Activated CD4-positive, alpha-beta T cell treated with anti-CD3 and anti-CD28 coated beads for 48 hours (primary cell): ENCODE results near the gene HOXA5.
A peak's percentile ranks its signal among the peaks of the same experiment; 100 is the strongest.

Experiments
- DNase-seq: peaks from one replicate; pipeline ENCODE4 v3.0.0-alpha.2; 2020

Gene HOXA5

DNA sequence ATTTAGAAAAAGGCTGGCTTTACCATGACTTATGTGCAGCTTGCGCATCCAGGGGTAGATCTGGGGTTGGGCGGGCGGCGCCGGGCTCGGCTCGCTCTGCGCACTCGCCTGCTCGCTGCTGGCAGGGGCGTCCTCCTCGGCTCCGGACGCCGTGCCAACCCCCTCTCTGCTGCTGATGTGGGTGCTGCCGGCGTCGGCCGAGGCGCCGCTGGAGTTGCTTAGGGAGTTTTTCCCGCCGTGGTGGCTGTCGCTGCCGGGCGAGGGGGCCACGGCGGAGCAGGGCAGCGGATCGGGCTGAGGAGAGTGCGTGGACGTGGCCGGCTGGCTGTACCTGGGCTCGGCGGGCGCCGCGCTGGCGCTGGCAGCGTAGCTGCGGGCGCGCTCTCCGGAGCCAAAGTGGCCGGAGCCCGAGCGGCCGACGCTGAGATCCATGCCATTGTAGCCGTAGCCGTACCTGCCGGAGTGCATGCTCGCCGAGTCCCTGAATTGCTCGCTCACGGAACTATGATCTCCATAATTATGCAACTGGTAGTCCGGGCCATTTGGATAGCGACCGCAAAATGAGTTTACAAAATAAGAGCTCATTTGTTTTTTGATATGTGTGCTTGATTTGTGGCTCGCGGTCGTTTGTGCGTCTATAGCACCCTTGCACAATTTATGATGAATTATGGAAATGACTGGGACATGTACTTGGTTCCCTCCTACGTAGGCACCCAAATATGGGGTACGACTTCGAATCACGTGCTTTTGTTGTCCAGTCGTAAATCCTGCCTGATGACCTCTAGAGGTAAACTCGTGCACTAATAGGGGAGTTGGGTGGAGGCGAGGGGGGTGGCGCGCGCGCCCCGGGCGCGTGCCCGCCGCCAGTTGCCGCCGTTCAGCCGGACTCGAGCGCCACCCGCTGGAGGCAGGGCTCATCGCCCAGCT, at the start of gene HOXA5:
Gene HOXA5, minus strand, starts transcription at position 659 of the 927 bp plus-strand sequence. Its CDS starts 74 bp downstream, at position 585.
- DNase-seq, result no peak

- no peak for DNase-seq
Measured at GRCh38 chr7:27192546-27193334, 49.3 kb upstream of the HOXA5 start.

DNA sequence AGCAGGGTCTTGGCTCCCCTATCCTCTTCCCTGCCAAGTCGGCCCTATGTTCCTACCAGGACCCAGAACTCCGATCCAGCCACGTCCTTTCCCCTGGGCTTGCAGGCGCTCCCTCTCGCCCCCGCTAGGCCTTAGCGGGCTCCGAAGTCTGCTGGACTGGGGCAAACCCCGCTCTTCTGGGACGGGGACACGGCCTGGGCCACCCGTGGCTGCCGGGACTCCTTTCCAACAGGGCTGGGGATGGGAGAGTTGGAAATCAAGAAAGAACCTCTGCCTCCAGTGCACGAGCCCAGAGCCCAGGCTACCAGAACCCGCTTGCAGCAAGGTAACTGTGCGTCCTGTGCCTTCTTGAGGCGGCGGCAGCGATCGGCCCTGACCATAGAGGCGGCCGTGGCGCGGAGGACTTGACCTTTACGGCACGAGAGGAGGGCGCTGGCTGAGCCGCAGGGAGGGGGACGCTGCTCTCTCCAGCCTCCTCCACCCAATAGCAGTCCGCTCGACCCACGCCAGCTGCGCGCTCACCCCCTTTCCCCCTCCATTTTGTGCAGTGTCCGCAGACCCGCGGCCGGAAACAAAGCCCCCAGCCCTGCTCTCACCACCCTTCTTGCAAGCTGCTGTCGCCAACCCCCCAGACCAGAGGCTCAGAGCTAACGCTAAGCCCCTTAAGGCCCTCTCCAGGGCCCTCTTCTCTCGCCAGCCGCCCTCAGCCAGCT, 48.5 kb upstream of the HOXA5 start:
- no peak for DNase-seq

GRCh38 chr7:27191161-27191731, 47.8 kb upstream of the HOXA5 start:
- no peak for DNase-seq

DNA sequence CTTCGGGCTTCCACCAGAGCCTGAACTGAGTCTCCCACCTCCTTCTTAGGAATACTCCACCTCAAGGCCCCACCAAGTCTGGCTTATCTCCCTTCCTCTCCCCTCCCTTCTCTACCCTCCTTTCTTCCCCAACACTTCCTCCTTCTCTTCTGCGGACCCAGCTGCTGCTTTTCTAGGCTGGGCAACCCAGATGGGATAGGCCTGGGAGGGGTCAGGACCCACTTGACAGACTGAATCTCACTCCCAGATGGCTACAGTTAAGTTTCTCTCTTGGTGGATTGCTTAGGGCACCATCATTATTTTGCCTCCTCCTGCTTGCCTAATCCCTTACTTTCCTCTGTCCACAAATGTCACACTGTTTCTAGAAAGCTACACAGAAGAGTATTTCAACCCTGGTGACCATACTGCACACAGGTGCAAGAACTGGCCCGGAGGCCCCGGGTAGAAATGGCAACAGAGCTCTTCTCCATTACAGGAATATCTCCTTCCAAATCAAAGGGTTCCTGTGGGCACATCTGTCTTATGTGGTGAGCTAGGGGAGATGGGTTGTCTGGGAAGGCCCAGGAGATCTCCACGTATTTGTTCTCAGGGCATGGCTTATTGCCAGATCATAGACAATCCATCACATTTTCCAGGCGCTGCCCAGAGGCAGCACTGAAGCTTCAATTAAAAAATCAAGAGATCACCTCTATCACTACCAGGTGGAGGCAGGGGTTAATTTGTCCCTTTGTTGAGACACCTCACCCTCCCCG, 46.7 kb upstream of the HOXA5 start:
- DNase-seq, result no peak

DNA sequence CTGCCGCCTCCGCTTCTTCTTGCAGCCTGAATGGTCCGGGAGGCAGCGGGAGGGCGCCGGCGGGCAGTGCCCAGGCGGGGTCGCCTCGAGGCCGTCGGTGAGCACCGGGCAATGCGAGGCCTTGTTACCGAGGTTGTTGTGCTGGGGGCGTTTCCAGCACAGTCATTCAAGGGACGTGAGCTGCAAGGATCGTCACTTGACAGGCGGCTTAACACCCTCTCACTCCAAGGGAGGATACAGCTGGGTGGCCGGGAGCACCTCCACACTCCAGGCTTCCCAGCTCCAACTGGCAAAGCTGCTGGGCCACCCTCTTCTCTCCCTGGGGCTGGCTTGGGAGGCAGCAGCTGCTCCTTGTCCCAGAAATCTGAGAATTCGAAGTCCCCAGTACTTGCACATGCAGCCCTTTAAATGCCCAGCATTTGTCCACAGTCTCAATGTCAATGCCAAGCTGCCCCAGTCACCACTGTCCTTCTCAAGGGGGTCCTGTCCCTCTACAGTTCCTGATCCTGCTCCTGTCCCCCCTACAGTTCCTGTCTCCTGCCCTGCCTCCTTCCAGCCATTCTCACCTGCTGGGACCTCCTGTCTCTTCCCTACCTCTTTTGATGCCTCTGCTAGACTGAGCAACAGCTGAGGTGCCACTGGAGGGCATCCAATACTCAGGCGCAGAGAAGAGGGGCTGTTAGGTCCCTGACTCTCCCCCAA, 46.0 kb upstream of the HOXA5 start:
- no peak for DNase-seq

DNA sequence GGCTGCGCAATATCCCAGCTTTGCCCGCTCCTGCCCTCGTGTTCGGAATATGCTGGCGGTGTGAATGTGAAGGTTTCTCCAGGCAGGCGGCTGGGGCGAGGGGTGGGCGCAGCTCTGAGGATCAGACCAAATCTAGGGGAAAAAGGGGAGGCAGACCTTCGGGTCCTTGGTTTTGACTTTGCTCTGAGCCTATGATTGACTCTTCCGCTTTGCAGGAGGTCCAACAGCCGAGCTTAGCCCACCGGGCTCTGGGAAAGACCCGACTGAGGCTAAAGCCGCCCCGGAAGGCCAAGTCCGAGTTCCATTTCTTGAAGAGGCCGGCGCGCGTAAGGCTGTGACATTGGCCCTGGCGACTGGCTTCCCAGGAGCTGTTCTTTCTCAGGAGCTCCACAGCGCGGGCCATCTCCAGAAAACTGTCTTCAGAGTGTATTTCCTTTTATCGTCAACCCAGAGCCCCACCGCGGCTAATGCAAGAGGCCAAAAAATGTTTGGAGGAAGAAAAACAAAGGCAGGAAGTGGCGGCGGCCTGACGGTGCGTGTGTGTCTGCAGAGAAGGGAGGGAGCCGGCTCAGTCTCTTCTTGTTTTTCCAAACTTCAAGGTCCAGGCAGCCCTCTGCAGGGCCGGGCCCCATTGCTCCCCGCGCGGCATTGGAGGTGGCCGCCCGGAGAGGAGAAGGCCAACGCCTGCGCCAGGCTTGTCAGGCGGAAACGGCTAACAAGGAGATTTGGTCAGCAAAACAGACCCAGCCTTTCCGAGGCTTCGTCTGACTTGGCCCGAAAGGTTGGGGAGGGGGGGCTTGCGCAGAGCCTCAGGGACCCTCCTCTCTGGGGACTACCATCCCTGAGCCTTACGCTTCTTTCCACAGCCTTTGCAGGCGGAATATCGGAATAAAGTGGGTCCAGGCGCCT, 45.2 kb upstream of the HOXA5 start:
- no peak for DNase-seq

GRCh38 chr7:27187475-27188385, 44.2 kb upstream of the HOXA5 start:
- no peak for DNase-seq

DNA sequence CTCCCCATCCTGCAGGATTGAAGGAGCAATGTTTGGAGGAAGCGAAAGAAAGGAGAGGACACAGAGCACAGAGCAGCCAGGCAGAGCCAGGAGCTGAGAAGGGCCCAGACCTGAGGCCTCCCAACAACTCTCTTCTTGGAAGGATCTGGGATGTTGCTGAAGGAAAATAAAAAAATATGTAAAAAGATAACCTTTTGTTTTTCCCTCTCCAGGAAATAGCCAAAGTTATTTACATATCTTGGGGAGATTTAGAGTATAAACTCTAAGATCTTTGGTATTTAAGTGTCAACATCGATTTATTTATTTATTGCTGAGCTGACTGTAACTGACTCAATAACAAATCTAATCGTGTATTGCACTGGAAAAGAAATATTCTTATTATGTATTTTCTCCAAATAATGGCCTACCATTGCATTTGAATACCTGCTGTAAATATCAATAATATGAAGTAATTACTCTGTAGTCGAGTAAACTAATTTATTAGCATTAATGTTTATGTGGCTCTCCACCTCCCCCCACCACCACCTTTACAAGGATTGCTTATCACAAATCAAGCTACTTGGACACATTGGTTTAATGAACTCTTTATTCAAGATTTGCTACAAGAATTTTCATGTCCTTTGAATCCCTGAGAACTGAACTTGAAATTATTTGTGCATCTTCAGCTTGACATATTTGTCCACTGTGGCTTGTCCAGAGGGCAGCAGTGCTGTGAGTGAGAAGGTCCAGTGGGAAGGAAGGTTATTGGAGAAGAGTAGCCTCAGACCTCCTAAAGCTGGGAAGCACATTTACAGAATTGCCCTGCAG, 43.4 kb upstream of the HOXA5 start:
- DNase-seq, result no peak

DNA sequence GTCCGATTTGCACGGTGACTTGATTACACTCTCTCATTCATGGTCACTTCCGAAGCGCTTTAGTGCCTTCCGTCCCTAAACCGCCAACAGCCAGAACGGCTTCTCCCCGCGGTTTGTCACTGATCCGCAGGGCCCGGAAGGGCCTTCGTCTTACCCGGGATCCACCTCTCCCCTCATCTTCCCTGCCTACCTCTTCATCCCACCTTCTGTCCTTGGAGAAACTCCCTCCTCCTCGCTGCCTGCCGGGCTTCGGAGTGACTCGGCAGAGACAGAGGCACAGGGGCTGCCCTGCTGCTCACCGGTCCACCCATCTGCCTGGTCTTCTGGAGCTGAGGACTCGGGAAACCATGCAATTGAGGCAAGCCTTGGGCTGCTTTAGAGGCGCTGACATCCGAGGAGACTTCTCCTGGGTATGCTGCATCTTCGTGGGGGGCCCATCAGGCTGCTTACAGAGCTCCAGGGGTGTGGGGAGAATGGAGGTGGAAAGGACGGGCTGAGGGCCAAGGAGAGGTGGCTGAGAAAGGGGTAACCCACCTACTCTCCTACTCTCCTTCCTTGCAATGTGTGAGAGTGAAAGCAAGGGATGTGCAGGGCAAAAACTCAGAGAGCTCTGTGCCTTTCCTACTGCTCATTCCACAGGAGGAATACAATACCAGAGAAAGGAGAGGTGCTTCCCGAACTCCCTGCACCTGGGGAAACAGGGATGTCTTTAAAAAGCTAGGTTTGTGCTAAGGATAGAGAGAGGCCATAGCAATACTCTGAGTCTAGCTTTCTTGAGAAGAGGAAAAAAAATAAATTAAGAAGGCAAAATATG, 42.6 kb upstream of the HOXA5 start:
- no peak for DNase-seq

- no peak for DNase-seq
Measured at GRCh38 chr7:27185013-27185853, 41.8 kb upstream of the HOXA5 start, which contains the start of gene HOXA11. TSS of gene HOXA11 (minus strand) at chr7:27185232. CDS start at chr7:27185144, 88 bp downstream.

DNA sequence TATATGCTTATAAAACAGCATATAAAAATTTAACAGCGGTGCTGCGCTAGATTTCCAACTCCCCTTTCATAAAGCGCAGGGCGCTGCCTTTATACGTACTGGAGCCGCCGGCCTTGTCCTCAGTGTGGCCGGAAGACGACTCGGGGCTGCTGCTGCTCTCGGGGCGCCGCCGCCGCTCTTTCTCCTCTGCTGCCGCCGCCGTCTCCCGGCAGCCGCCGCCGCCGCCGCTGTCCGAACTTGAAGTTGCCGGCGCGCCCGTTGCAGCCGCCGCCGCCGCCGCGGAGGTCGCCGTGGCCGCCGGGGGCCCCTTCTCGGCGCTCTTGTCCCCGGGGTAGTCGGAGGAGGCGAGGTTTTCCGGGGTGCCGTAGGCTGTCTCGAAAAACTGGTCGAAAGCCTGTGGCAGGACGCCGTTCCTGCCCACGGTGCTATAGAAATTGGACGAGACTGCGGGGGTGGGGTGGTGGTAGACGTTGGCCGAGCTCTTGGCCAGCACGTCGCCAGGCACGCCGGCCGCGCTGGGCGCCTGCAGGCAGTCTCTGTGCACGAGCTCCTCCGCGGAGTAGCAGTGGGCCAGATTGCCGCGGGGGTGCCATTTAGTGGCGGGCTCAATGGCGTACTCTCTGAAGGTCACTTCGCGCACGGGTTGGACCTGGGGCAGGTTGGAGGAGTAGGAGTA, 41.0 kb upstream of the HOXA5 start:
- DNase-seq, result no peak

DNA sequence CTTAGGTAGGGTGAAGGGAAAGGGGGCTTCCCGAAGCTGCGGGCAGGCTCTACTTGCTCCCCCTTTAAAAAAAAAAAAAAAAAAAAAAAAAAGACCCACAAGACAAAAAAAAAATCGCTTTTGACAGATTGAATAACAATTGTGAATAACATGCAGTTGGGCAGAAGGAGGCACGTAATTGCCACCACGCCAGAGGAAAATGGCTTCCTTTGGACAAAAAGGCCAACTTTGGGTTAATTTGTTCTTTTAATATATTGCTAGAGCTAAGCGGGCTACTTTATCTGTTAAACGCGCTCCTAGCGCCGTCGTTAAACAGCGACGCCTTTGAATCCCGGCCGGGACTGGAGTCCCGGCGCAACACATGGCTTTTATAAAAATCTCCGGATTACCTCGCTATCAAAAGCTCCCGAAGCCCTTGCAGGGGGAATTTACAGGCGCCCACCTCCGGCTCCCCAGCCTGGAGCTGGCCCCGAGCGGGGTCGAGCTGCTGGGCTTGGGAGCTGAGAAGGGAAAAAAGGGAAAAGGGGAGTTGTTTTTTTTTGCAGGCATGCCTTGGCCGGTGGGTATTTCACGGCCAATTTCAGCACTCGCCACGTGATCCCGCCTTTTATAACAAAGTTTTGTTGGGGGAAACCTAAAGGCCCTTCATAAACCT, 40.3 kb upstream of the HOXA5 start:
- no peak for DNase-seq

DNA sequence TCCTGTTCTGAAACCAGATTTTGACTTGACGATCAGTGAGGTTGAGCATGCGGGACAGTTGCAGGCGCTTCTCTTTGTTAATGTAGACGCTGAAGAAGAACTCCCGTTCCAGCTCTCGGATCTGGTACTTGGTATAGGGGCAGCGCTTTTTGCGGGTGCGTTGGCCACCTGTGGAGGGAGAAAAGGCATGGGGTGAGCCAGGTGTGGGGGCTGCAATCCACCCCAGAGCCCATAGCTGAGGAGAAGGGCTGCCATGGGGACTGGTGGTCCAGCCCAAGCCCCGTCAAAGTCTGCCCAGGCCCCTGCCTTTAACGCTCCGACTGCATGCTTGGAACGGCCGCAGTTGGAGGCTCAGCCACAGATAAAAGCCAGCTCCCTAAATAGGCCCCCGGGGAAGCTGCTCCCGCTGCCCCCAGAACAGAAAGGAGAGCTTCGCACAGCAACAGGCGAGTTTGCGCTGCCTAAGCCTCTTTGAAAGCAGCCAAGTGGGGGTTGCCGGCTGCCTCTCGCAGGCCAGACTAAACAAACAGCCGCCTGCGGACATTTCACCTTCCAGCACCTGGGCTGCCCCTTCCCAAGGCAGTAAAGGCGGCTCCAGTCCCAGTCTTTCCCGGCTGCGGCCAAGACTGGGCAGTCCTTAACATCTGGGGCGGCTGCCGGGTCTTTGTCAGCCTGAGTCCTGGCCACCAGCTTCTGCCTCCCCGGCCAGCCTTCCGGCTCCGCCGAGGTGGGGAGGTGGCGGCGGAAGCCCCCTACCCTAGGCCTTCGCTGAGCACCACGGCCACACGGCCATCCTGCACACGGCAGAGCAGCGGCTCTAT, 39.6 kb upstream of the HOXA5 start:
- DNase-seq, result peak; percentile 3
